Measurements from ENCODE around the gene TTC34.
A peak's percentile ranks its signal among the peaks of the same experiment; 100 is the strongest.

TTC34 gene

GRCh38 chr1:2591233-2591580 lies 210.3 kb downstream of the TTC34 start:
- H3K4ac ChIP-seq (ENCODE audit: low read depth in 1 of 2, low read length in 2 of 2), result no peak overlapping the region
- H3K14ac ChIP-seq (ENCODE audit: low read length in 2 of 2), result no peak overlapping the region
- no peak overlapping the region for H2BK5ac ChIP-seq (ENCODE audit: low read depth, low read length, poor library complexity, severe bottlenecking)
- peaks cover 3 to 27% of the 10 kb centered on the region in 2 experiments for H3K36me3 ChIP-seq (ENCODE audit: control insufficient read depth in 1 of 2, insufficient read depth in 2 of 2, low read depth in 1 of 2, low read length in 2 of 2)
- WGBS, result 93% methylated on average over 2 of the region's 5 CpGs
- H2AK5ac ChIP-seq (ENCODE audit: low read length, severe bottlenecking), result no peak overlapping the region
- no peaks in the 10 kb centered on the region for H3K9me3 ChIP-seq (ENCODE audit: control insufficient read depth, low read length)
- H2BK120ac ChIP-seq (ENCODE audit: low read depth, low read length), result no peak overlapping the region
- H4K91ac ChIP-seq (ENCODE audit: low read length), result no peak overlapping the region
- no peak for DNase-seq
- H2BK15ac ChIP-seq (ENCODE audit: low read depth, poor library complexity, severe bottlenecking), result no peak overlapping the region
- H3K18ac ChIP-seq (ENCODE audit: low read depth in 1 of 2, low read length in 2 of 2), result no peak overlapping the region
- H3K4me2 ChIP-seq (ENCODE audit: low read length, poor library complexity, severe bottlenecking), result no peak overlapping the region
- H3K9ac ChIP-seq (ENCODE audit: low read length), result no peak overlapping the region
- H2AFZ ChIP-seq (ENCODE audit: low read depth, low read length), result no peak overlapping the region
- H3K27me3 ChIP-seq (ENCODE audit: control insufficient read depth in 1 of 2, insufficient read depth in 1 of 2, low read length in 2 of 2), result peaks cover 0 to 20% of the 10 kb centered on the region in 2 experiments
- no peak overlapping the region for H3K4me3 ChIP-seq (ENCODE audit: insufficient read depth in 1 of 2, low read depth in 1 of 2, low read length in 2 of 2)
- H3K4me1 ChIP-seq (ENCODE audit: control insufficient read depth, insufficient read depth, low read depth, low read length), result peaks cover 17% of the 10 kb centered on the region
- H3K79me1 ChIP-seq (replicated peaks; ENCODE audit: low read length, poor library complexity, severe bottlenecking), result peaks cover 15% of the 10 kb centered on the region
- no peak overlapping the region for H2BK12ac ChIP-seq (ENCODE audit: low read length in 2 of 2)
- no peak overlapping the region for H4K8ac ChIP-seq (ENCODE audit: low read length)
- H3K27ac ChIP-seq (ENCODE audit: low read length, poor library complexity, severe bottlenecking), result no peak overlapping the region
- H3K23ac ChIP-seq (ENCODE audit: low read length in 2 of 2), result no peak overlapping the region

DNA sequence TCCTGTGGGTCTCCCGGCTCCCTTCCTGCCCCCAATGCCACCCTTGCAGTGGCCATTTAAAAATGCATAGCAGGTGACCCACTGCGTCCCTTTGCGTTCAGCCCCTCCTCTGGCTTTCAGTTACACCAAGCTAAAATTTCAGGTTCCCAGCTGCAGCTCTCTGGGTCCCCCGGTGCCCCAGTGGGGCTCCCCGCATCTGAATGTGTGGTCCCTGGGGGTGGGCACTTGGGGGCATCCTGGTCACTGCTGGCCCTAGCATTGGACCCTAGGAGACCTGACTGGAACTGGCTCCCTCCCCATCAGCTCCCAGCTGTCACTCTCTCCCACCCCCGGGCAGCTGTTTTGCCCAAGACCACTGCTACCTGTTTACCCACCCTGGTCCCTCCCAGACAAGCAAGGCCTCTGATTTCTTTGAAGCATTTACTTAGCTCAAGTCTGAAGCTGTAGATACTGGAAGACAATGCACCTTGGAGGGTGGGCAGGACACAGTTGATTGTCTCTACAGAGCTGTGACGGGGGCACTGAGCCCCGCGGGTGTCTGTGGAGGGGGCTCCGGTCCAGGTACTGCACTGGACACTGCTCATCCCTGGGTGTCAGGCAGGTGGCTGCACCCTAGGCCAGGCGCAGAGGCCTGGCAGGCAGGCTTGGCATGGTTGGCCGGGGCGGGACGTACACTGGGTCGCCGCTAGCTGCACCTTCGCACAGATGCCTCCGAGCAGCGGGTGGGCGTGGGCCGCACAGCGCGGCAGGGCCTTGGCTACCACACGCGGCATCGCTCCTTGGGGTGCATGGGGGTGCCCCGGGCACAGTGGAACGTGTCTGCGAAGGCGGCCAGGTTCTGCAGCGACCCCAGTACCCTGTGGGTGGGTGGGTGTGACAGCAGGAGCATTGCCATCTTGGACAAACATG lies 211.0 kb downstream of the TTC34 start:
- H2BK5ac ChIP-seq (ENCODE audit: low read depth, low read length, poor library complexity, severe bottlenecking), result no peak overlapping the region
- no peak overlapping the region for H2BK12ac ChIP-seq (ENCODE audit: low read length in 2 of 2)
- H3K4me1 ChIP-seq (ENCODE audit: control insufficient read depth, insufficient read depth, low read depth, low read length), result peaks cover 17% of the 10 kb centered on the region
- H3K23ac ChIP-seq (ENCODE audit: low read length in 2 of 2), result no peak overlapping the region
- no peak overlapping the region for H3K18ac ChIP-seq (ENCODE audit: low read depth in 1 of 2, low read length in 2 of 2)
- 97% methylated on average over 28 of the region's 31 CpGs for WGBS
- no peak overlapping the region for H3K9ac ChIP-seq (ENCODE audit: low read length)
- no peak overlapping the region for H2AFZ ChIP-seq (ENCODE audit: low read depth, low read length)
- peaks cover 16% of the 10 kb centered on the region for H3K79me1 ChIP-seq (replicated peaks; ENCODE audit: low read length, poor library complexity, severe bottlenecking)
- no peak overlapping the region for H3K14ac ChIP-seq (ENCODE audit: low read length in 2 of 2)
- no peaks in the 10 kb centered on the region for H3K9me3 ChIP-seq (ENCODE audit: control insufficient read depth, low read length)
- H3K4ac ChIP-seq (ENCODE audit: low read depth in 1 of 2, low read length in 2 of 2), result no peak overlapping the region
- no peak overlapping the region for H3K4me2 ChIP-seq (ENCODE audit: low read length, poor library complexity, severe bottlenecking)
- H3K4me3 ChIP-seq (ENCODE audit: insufficient read depth in 1 of 2, low read depth in 1 of 2, low read length in 2 of 2), result peak overlapping the region in 1 of 2 experiments; percentile 27
- no peak overlapping the region for H2AK5ac ChIP-seq (ENCODE audit: low read length, severe bottlenecking)
- no peak overlapping the region for H2BK15ac ChIP-seq (ENCODE audit: low read depth, poor library complexity, severe bottlenecking)
- H3K27ac ChIP-seq (ENCODE audit: low read length, poor library complexity, severe bottlenecking), result no peak overlapping the region
- no peak overlapping the region for H4K91ac ChIP-seq (ENCODE audit: low read length)
- H2BK120ac ChIP-seq (ENCODE audit: low read depth, low read length), result no peak overlapping the region
- H3K27me3 ChIP-seq (ENCODE audit: control insufficient read depth in 1 of 2, insufficient read depth in 1 of 2, low read length in 2 of 2), result peaks cover 0 to 20% of the 10 kb centered on the region in 2 experiments
- no peak overlapping the region for H4K8ac ChIP-seq (ENCODE audit: low read length)
- H3K36me3 ChIP-seq (ENCODE audit: control insufficient read depth in 1 of 2, insufficient read depth in 2 of 2, low read depth in 1 of 2, low read length in 2 of 2), result peaks cover 3 to 27% of the 10 kb centered on the region in 2 experiments
- DNase-seq, result no peak

DNA sequence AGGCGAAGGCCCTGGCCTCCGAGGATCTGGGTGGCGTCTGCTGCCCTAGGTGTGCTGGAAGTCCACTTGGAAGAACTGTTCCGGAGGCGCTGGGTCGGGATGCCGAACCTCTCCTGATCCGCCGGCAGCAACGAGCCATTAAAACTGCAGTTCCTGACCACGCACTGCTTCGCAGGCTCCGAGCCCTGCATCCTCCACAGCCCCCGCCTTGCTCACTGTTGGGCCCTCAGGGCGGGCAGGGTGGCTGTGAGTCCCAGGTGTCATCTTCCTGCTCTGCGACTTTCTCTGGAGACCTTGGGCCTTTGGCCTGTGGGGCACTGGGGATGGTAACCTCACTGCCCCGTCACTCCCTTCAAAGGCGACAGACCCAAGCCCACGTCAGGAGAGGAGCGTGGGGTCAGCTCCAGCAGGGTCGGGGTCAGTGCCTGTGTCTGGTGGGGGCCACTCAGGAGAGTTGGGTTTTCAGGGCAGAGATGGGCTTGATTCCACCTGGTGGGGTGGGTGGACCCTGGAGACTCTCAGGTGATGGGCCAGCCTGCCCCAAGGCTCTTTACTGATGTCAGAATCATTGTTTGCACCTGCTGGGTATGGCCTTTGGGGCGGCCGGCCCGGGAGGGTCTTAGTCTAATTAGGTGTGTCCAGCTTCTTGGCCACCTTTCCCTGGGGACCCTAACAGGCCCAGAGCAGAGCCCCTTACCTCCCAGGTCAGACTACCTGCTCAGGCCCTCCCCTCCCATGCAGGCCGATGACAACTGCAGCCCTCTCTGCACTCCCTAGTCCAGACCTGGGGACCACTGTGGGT lies 211.9 kb downstream of the TTC34 start:
- no peak overlapping the region for H3K9ac ChIP-seq (ENCODE audit: low read length)
- no peak overlapping the region for H2BK12ac ChIP-seq (ENCODE audit: low read length in 2 of 2)
- no peak overlapping the region for H3K4ac ChIP-seq (ENCODE audit: low read depth in 1 of 2, low read length in 2 of 2)
- H3K14ac ChIP-seq (ENCODE audit: low read length in 2 of 2), result no peak overlapping the region
- no peak overlapping the region for H3K27ac ChIP-seq (ENCODE audit: low read length, poor library complexity, severe bottlenecking)
- H2BK15ac ChIP-seq (ENCODE audit: low read depth, poor library complexity, severe bottlenecking), result no peak overlapping the region
- peaks cover 0 to 15% of the 10 kb centered on the region in 2 experiments for H3K27me3 ChIP-seq (ENCODE audit: control insufficient read depth in 1 of 2, insufficient read depth in 1 of 2, low read length in 2 of 2)
- H2BK120ac ChIP-seq (ENCODE audit: low read depth, low read length), result no peak overlapping the region
- H3K36me3 ChIP-seq (ENCODE audit: control insufficient read depth in 1 of 2, insufficient read depth in 2 of 2, low read depth in 1 of 2, low read length in 2 of 2), result peaks cover 3 to 27% of the 10 kb centered on the region in 2 experiments
- no peak overlapping the region for H3K4me2 ChIP-seq (ENCODE audit: low read length, poor library complexity, severe bottlenecking)
- H2AK5ac ChIP-seq (ENCODE audit: low read length, severe bottlenecking), result no peak overlapping the region
- H3K18ac ChIP-seq (ENCODE audit: low read depth in 1 of 2, low read length in 2 of 2), result no peak overlapping the region
- peaks cover 24% of the 10 kb centered on the region for H3K4me1 ChIP-seq (ENCODE audit: control insufficient read depth, insufficient read depth, low read depth, low read length)
- H2BK5ac ChIP-seq (ENCODE audit: low read depth, low read length, poor library complexity, severe bottlenecking), result no peak overlapping the region
- H4K91ac ChIP-seq (ENCODE audit: low read length), result no peak overlapping the region
- H2AFZ ChIP-seq (ENCODE audit: low read depth, low read length), result no peak overlapping the region
- no peak overlapping the region for H4K8ac ChIP-seq (ENCODE audit: low read length)
- WGBS, result 96% methylated on average over 25 of the region's 25 CpGs
- H3K4me3 ChIP-seq (ENCODE audit: insufficient read depth in 1 of 2, low read depth in 1 of 2, low read length in 2 of 2), result no peak overlapping the region
- peaks cover 16% of the 10 kb centered on the region for H3K79me1 ChIP-seq (replicated peaks; ENCODE audit: low read length, poor library complexity, severe bottlenecking)
- H3K9me3 ChIP-seq (ENCODE audit: control insufficient read depth, low read length), result no peaks in the 10 kb centered on the region
- no peak overlapping the region for H3K23ac ChIP-seq (ENCODE audit: low read length in 2 of 2)
- no peak for DNase-seq

Measured in mesenchymal stem cell (in vitro differentiated cells and primary cell).